Fibroblast of lung (primary cell): Measurements from ENCODE around the gene KRT84.
"Not testable (repeated sequence)": the region's sequence is repeated elsewhere in the genome, so short reads cannot be mapped to it uniquely, and the experiment has no call there.

Experiments
- CTCF ChIP-seq, 2 donors: IDR thresholded peaks in 1 of 2; conservative IDR thresholded peaks in 1 of 2; 1 replicate in 1 of 2; 2 replicates in 1 of 2; pipeline ENCODE4 v1.5.1; 2011 to 2012; ENCODE audit warnings: low read length in 2 of 2, control low read depth in 1 of 2, inconsistent platforms in 1 of 2, low read depth in 1 of 2, mild to moderate bottlenecking in 1 of 2
- EZH2 ChIP-seq: IDR thresholded peaks from 2 replicates; pipeline ENCODE4 v1.5.1; 2012; ENCODE audit warnings: low read length, control low read depth, mild to moderate bottlenecking; ENCODE audit errors: missing control alignments

GRCh38 chr12:52345041-52345440, 40.4 kb downstream of the KRT84 start:
- not testable (repeated sequence) for TF ChIP-seq CTCF (conservative IDR thresholded peaks at IDR 0.05 in 1 of 2, IDR thresholded peaks at IDR 0.05 in 1 of 2; ENCODE audit: low read depth in 1 of 2, low read length in 2 of 2); EZH2
